Measurements from ENCODE around the gene M6PR. TPM values are rescaled to one million over a fixed set of nuclear protein-coding genes. Genes with fewer than 3 reads are reported as not detected.

The M6PR gene
- total RNA-seq, 1 donor, result 143 TPM

DNA sequence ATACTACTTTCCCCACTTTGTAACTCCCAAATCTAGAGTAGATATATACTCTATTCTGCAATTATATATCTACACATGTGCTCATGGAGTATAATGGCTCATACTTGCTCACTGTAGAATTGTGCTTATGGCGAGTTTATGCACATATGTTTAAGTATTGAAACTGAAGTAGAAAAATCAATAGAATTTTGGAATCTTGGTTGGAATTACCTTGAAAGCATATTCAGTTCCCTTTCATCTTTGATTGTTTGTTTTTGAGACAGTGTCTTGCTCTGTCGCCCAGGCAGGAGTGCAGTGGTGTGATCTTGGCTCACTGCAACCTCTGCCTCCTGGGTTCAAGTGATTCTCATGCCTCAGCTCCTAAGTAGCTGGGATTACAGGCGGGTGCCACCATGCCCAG lies 44.4 kb upstream of the M6PR start:
- TF ChIP-seq, protein P1, sequence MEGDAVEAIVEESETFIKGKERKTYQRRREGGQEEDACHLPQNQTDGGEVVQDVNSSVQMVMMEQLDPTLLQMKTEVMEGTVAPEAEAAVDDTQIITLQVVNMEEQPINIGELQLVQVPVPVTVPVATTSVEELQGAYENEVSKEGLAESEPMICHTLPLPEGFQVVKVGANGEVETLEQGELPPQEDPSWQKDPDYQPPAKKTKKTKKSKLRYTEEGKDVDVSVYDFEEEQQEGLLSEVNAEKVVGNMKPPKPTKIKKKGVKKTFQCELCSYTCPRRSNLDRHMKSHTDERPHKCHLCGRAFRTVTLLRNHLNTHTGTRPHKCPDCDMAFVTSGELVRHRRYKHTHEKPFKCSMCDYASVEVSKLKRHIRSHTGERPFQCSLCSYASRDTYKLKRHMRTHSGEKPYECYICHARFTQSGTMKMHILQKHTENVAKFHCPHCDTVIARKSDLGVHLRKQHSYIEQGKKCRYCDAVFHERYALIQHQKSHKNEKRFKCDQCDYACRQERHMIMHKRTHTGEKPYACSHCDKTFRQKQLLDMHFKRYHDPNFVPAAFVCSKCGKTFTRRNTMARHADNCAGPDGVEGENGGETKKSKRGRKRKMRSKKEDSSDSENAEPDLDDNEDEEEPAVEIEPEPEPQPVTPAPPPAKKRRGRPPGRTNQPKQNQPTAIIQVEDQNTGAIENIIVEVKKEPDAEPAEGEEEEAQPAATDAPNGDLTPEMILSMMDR (IDR thresholded peaks at IDR 0.05; ENCODE audit: extremely low read depth, low read depth, low read length), result no peak
- no peaks in the 10 kb centered on the region for H3K4me1 ChIP-seq (ENCODE audit: insufficient read depth, low read length)
- no peak for DNase-seq (ENCODE audit: insufficient read length, low spot score, missing footprints)
- no peaks in the 10 kb centered on the region for H4K20me1 ChIP-seq (ENCODE audit: insufficient read depth, low read length)
- H3K4me3 ChIP-seq (ENCODE audit: insufficient read depth, low read length), result no peak overlapping the region
- H2AFZ ChIP-seq (ENCODE audit: low read length), result no peak overlapping the region
- no peak overlapping the region for H3K4me2 ChIP-seq (ENCODE audit: insufficient read depth, low read length)
- no peak overlapping the region for H3K27ac ChIP-seq (ENCODE audit: low read depth, low read length)
- no peaks in the 10 kb centered on the region for H3K79me2 ChIP-seq (ENCODE audit: insufficient read depth, low read length)
- H3K27me3 ChIP-seq (ENCODE audit: insufficient read depth, low read length), result no peaks in the 10 kb centered on the region
- H3K9me3 ChIP-seq (ENCODE audit: low read depth, low read length), result no peaks in the 10 kb centered on the region
- H3K36me3 ChIP-seq (ENCODE audit: insufficient read depth, low read length), result no peaks in the 10 kb centered on the region

DNA sequence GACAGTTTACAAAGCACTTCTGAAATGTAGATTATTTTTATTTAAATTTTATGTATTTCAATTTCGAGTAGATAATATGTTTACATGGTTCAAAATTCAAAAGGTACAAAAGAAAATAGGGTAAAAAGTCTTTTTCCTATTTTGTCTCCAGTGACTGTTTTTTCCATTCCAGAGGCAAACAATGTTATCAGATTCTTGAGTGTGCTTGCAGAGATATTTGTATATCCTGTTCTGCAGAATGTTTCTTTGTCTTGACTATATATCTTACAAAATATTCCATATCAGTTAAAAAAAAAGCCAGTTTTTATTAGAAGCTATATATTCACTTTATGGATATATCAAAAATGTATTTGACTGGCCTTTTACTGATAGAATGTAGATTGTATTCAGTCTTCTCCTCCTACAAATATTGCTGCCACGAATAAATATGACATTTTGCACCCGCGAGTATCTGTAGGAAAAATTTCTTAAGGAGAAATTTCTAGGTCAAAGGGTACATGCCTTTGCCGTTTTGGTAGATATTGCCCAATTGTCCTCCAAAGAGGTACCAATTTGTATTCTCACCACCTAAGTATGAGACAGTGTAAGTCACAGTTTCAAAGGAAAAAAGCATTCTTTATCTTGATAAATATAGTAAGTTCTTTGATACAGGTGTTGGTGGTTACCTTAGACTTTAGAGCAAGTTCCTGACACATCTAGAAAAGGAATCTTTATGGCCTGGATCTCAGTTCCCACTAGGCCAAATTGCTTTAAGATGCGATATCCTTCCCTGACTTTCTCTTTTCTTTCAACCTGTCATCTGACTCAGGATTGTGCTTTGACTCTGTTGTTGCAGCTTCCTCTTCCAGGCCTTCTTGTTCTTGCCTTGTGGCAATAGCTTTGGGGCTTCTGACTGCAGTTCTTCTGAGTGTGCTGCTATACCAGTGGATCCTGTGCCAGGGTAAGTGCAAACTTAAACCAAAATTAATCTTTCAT lies 42.2 kb upstream of the M6PR start:
- H3K36me3 ChIP-seq (ENCODE audit: insufficient read depth, low read length), result no peaks in the 10 kb centered on the region
- no peak overlapping the region for H3K27ac ChIP-seq (ENCODE audit: low read depth, low read length)
- H4K20me1 ChIP-seq (ENCODE audit: insufficient read depth, low read length), result no peaks in the 10 kb centered on the region
- TF ChIP-seq, protein P1 (IDR thresholded peaks at IDR 0.05; ENCODE audit: extremely low read depth, low read depth, low read length), result no peak
- no peaks in the 10 kb centered on the region for H3K27me3 ChIP-seq (ENCODE audit: insufficient read depth, low read length)
- no peak for DNase-seq (ENCODE audit: insufficient read length, low spot score, missing footprints)
- H3K4me2 ChIP-seq (ENCODE audit: insufficient read depth, low read length), result no peak overlapping the region
- no peak overlapping the region for H3K4me3 ChIP-seq (ENCODE audit: insufficient read depth, low read length)
- H3K9me3 ChIP-seq (ENCODE audit: low read depth, low read length), result no peaks in the 10 kb centered on the region
- no peaks in the 10 kb centered on the region for H3K4me1 ChIP-seq (ENCODE audit: insufficient read depth, low read length)
- H3K79me2 ChIP-seq (ENCODE audit: insufficient read depth, low read length), result no peaks in the 10 kb centered on the region
- no peak overlapping the region for H2AFZ ChIP-seq (ENCODE audit: low read length)

DNA sequence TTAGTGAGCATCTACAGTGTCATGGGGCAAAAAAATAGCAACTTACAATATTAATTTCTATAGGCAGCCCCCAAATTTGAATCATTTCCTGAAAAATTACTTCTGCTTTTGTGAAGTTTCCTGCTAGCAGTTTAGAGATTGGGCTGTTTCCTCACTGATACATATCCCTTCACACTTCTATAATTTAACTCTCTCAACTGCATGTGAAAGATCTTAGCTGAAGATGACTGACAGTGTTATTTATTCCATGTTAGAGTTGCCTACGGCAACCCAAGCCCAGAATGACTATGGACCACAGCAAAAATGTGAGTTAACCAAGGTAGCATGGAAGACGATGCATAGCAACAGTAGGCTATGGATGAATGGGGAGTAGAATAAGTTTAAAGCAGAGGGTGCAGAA lies 40.0 kb upstream of the M6PR start, which contains the start of gene KLRG1:
TSS of gene KLRG1 (plus strand) at position 134 of the 400 bp plus-strand sequence. CDS start at position 224, 90 bp downstream.
- H4K20me1 ChIP-seq (ENCODE audit: insufficient read depth, low read length), result no peaks in the 10 kb centered on the region
- DNase-seq (ENCODE audit: insufficient read length, low spot score, missing footprints), result no peak
- no peaks in the 10 kb centered on the region for H3K4me1 ChIP-seq (ENCODE audit: insufficient read depth, low read length)
- no peak within 1 kb of the TSS for H2AFZ ChIP-seq (ENCODE audit: low read length)
- no peak within 1 kb of the TSS for H3K4me3 ChIP-seq (ENCODE audit: insufficient read depth, low read length)
- H3K79me2 ChIP-seq (ENCODE audit: insufficient read depth, low read length), result no peaks in the 10 kb centered on the region
- no peak within 1 kb of the TSS for H3K4me2 ChIP-seq (ENCODE audit: insufficient read depth, low read length)
- no peak within 1 kb of the TSS for H3K27ac ChIP-seq (ENCODE audit: low read depth, low read length)
- TF ChIP-seq, protein P1 (IDR thresholded peaks at IDR 0.05; ENCODE audit: extremely low read depth, low read depth, low read length), result no peak
- H3K36me3 ChIP-seq (ENCODE audit: insufficient read depth, low read length), result no peaks in the 10 kb centered on the region
- H3K9me3 ChIP-seq (ENCODE audit: low read depth, low read length), result no peaks in the 10 kb centered on the region
- no peaks in the 10 kb centered on the region for H3K27me3 ChIP-seq (ENCODE audit: insufficient read depth, low read length)

DNA sequence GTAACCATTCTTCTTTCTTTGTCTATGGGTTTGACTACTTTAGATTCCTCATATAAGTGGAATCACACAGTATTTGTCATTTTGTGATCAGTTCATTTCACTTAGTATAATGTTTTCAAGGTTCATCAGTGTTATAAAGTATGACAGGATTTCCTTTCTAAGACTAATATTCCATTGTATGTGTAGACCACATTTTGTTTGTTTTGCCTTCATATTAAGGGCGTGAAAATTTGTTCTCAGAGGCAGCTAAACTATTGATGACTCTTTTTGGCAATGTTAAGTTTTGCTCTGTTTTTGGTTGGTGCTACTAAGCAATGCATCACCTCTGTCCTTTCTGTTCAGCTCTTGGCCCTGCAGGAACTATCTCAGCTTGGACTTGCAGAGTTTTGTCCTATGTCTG lies 38.2 kb upstream of the M6PR start:
- H2AFZ ChIP-seq (ENCODE audit: low read length), result no peak overlapping the region
- no peaks in the 10 kb centered on the region for H3K9me3 ChIP-seq (ENCODE audit: low read depth, low read length)
- DNase-seq (ENCODE audit: insufficient read length, low spot score, missing footprints), result no peak
- TF ChIP-seq, protein P1 (IDR thresholded peaks at IDR 0.05; ENCODE audit: extremely low read depth, low read depth, low read length), result no peak
- H4K20me1 ChIP-seq (ENCODE audit: insufficient read depth, low read length), result no peaks in the 10 kb centered on the region
- H3K79me2 ChIP-seq (ENCODE audit: insufficient read depth, low read length), result no peaks in the 10 kb centered on the region
- H3K4me2 ChIP-seq (ENCODE audit: insufficient read depth, low read length), result no peak overlapping the region
- H3K27ac ChIP-seq (ENCODE audit: low read depth, low read length), result no peak overlapping the region
- H3K36me3 ChIP-seq (ENCODE audit: insufficient read depth, low read length), result no peaks in the 10 kb centered on the region
- H3K27me3 ChIP-seq (ENCODE audit: insufficient read depth, low read length), result no peaks in the 10 kb centered on the region
- H3K4me3 ChIP-seq (ENCODE audit: insufficient read depth, low read length), result no peak overlapping the region
- no peaks in the 10 kb centered on the region for H3K4me1 ChIP-seq (ENCODE audit: insufficient read depth, low read length)

All from osteoblast (primary cell).